GM12864 (cell line): ENCODE data around the gene PPIP5K1.

Source experiments
- DNase-seq: peaks from one replicate; pipeline ENCODE4 v3.0.0-alpha.2; 2011; ENCODE audit warnings: low read depth
- H3K4me3 ChIP-seq: 2 replicates; pipeline ENCODE4 v1.5.1; 2011; ENCODE audit warnings: mild to moderate bottlenecking, low read depth, low read length, control low read depth
- CTCF ChIP-seq: IDR thresholded peaks from 2 replicates; pipeline ENCODE4 v1.5.1; 2011; ENCODE audit warnings: low read depth, mild to moderate bottlenecking, moderate library complexity, low read length, control low read depth, inconsistent platforms; ENCODE audit errors: missing control alignments

The PPIP5K1 gene

GRCh38 chr15:43516185-43516584, 73.8 kb downstream of the PPIP5K1 start:
- no peak for DNase-seq
- H3K4me3 ChIP-seq: no peak overlapping the region
- no peak for TF ChIP-seq CTCF

GRCh38 chr15:43515741-43516140, 74.3 kb downstream of the PPIP5K1 start:
- no peak for DNase-seq
- H3K4me3 ChIP-seq: no peak overlapping the region
- TF ChIP-seq CTCF: no peak

GRCh38 chr15:43514241-43515057, 75.6 kb downstream of the PPIP5K1 start:
- peak; percentile 72 for TF ChIP-seq CTCF
- H3K4me3 ChIP-seq: no peak overlapping the region
- DNase-seq: no peak

- no peak for TF ChIP-seq CTCF
- H3K4me3 ChIP-seq: no peak overlapping the region
- DNase-seq: no peak
Observed at GRCh38 chr15:43513550-43513949, 76.5 kb downstream of the PPIP5K1 start.

- peak; percentile 30 for TF ChIP-seq CTCF
- DNase-seq: no peak
- peak overlapping the region; percentile 63 for H3K4me3 ChIP-seq
Observed at GRCh38 chr15:43511012-43511885, 78.8 kb downstream of the PPIP5K1 start.

GRCh38 chr15:43510200-43511011, 79.6 kb downstream of the PPIP5K1 start:
- peak overlapping the region; percentile 63 for H3K4me3 ChIP-seq
- DNase-seq: peak; percentile 95
- no peak for TF ChIP-seq CTCF
